ENCODE measurements around the gene PLD1.

- TF ChIP-seq POLR2A (IDR thresholded peaks at IDR 0.05) (no peak), CTCF (IDR thresholded peaks at IDR 0.05) (no peak)
These were observed 41.9 kb downstream of the PLD1 start for GRCh38 chr3:171768281-171768900.

Measured in tibial nerve (tissue), 3 donors.